GM18520 (cell line): ENCODE measurements around the gene SPOUT1.
A peak's percentile ranks its signal among the peaks of the same experiment; 100 is the strongest.
"Not testable (repeated sequence)": the region's sequence is repeated elsewhere in the genome, so short reads cannot be mapped to it uniquely, and the experiment has no call there.

Experiments used
- ATAC-seq: cut with Tn5 transposase; IDR thresholded peaks from one replicate; pipeline ENCODE4 v1.9.1; 2021; ENCODE audit not compliant: unreplicated experiment

The SPOUT1 gene

GRCh38 chr9:128818099-128818838 is 11.3 kb downstream of the SPOUT1 start, which contains the start of gene ENDOG:
TSS of gene ENDOG (plus strand) at chr9:128818500. CDS start at chr9:128818685, 185 bp downstream.
- ATAC-seq, result peak; percentile 79

- no peak for ATAC-seq
Measured at GRCh38 chr9:128810873-128811272, 18.7 kb downstream of the SPOUT1 start.

GRCh38 chr9:128809831-128810230 is 19.8 kb downstream of the SPOUT1 start:
- no peak for ATAC-seq

- no peak for ATAC-seq
Measured at GRCh38 chr9:128809036-128809599, 20.5 kb downstream of the SPOUT1 start.

- ATAC-seq, result no peak
Measured at GRCh38 chr9:128808543-128808942, 21.1 kb downstream of the SPOUT1 start.

GRCh38 chr9:128807827-128808226 is 21.8 kb downstream of the SPOUT1 start:
- ATAC-seq, result no peak

GRCh38 chr9:128805661-128806060 is 23.9 kb downstream of the SPOUT1 start:
- ATAC-seq, result no peak

- ATAC-seq, result no peak
Measured at GRCh38 chr9:128802482-128802881, 27.1 kb downstream of the SPOUT1 start.

GRCh38 chr9:128800061-128800460 is 29.5 kb downstream of the SPOUT1 start:
- ATAC-seq, result no peak

GRCh38 chr9:128798896-128799295 is 30.7 kb downstream of the SPOUT1 start:
- ATAC-seq, result no peak

GRCh38 chr9:128794961-128795360 is 34.6 kb downstream of the SPOUT1 start:
- not testable (repeated sequence) for ATAC-seq

- no peak for ATAC-seq
Measured at GRCh38 chr9:128792978-128793686, 36.5 kb downstream of the SPOUT1 start.

GRCh38 chr9:128792134-128792533 is 37.5 kb downstream of the SPOUT1 start:
- no peak for ATAC-seq

- ATAC-seq, result no peak
Measured at GRCh38 chr9:128790536-128790935, 39.1 kb downstream of the SPOUT1 start.

GRCh38 chr9:128788445-128788844 is 41.1 kb downstream of the SPOUT1 start:
- no peak for ATAC-seq

- ATAC-seq, result no peak
Measured at GRCh38 chr9:128787659-128788058, 41.9 kb downstream of the SPOUT1 start.

GRCh38 chr9:128786681-128787601 is 42.7 kb downstream of the SPOUT1 start, which contains the start of gene TBC1D13:
TSS of gene TBC1D13 (plus strand) at chr9:128787253. CDS start at chr9:128787354, 101 bp downstream.
- ATAC-seq, result no peak

GRCh38 chr9:128785427-128785826 is 44.2 kb downstream of the SPOUT1 start:
- no peak for ATAC-seq

GRCh38 chr9:128782669-128783068 is 46.9 kb downstream of the SPOUT1 start:
- ATAC-seq, result no peak

- no peak for ATAC-seq
Measured at GRCh38 chr9:128781187-128782070, 48.2 kb downstream of the SPOUT1 start.
